ENCODE data around the gene NDUFB6.
"Not testable (repeated sequence)": the region's sequence is repeated elsewhere in the genome, so short reads cannot be mapped to it uniquely, and the experiment has no call there.

The NDUFB6 gene

DNA sequence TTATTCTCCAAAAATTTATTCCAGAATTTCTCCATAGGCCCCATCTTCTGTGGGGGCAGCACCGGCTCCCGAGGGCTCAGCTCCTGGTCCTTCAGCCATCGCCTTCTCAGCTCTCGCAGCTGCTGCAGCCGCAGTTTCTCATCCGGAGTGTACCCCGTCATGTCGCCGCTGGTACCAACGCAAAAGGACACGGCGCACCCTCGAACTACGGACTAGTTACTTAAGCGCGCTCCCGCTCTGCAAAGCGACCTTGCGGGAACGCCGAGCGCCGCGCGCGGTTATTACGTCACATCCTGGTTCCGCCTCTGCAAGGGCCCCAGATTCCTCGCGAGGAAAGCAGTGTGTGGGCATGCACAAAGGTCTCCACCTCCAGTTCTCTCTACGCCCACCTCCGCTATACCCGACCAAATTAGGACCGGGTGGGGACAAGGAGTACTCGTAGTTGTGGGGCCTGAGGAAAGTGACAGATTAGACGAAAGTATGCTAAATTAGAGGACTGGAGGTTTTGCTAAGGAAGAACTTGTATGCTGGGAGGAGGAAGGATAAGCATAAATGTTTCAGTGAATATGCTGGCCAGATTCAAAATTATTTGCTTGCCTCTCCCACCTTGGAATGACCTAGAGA lies at the start of gene NDUFB6:
TSS of gene NDUFB6 (minus strand) at position 260 of the 624 bp plus-strand sequence. CDS start at position 161, 99 bp downstream.
- peak; percentile 90 to 92 (median 92) for DNase-seq (ENCODE audit: low read depth in 3 of 3)

DNA sequence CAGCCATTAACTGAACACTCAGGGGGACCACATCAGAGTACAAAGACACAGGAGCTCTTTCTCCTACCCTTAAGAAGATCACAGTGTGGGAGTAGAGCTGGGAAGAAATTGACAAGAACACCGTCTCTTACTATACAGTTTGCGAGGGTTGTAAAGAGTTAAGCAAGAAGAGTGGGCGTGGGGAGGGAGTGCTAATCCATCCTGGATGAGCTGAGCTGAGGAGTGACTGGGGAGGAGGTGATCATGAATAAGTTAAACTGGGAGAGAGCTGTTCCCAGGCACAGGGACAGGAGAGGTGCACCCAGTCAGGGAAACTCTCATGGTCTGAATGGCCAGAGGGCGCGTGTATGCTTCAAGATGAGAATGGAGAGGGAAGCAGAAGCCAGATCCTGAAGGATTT lies 45.3 kb upstream of the NDUFB6 start:
- no peak for DNase-seq (ENCODE audit: low read depth in 3 of 3)

DNA sequence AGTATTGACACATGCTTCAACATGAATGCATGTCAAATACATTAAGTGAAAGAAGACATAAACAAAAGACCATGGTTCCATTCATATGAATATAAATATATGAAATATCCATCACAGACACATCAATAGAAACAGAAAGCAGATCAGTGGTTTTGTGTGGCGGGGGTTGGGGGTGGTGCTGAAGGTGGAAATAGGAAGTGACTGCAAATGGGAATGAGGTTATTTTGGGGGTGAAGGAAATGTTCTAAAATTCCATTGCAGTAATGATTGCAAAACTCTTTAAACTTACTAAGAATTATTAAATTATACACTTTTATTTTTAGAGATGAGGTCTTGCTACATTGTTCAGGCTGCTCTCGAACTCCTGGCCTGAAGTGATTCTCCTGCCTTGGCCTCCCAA lies 33.9 kb upstream of the NDUFB6 start:
- no peak for DNase-seq (ENCODE audit: low read depth in 3 of 3)

DNA sequence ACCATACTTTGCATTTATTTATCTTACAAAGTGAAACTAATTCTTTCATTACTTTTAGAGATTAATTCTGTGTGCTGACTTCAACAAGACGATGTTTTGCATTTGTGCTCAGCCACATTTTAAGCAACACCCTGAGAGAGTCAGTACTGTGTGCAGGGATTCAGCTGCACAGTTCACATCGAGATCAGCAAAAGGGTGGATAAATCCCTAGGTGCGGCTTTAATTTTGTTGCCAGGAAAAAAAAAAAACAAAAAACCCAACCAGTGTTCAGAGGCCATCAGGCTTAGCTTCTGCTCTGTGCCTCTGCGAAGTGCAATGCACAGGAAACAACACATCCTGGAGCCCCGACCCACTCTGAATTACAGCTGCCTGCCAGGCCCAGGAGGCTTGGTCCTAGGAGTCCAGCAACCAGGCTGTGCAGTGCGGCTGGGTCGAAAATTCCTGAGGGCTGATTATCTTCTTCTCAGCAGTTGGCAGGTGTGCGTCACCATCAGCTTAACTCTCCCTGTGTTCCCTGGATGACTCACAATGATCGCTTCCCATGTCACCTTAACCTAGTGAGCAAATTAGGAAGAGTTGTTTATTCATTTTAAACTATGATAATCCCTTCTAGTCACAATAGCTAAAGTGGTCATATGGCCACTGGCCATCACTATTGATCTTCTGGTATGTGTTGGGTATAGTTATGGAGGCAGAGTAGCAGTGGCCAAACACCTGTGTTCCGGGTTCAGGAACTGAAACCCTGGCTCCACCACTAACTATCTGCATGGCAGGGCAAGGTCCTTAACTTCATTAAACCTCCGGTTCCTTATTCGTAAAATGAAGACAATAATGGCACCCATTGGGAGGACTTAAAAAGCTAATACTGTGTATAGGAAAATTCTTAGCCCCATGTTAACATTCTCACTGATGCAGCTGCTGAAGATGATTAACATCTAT lies 31.2 kb upstream of the NDUFB6 start:
- no peak for DNase-seq (ENCODE audit: low read depth in 3 of 3)

DNA sequence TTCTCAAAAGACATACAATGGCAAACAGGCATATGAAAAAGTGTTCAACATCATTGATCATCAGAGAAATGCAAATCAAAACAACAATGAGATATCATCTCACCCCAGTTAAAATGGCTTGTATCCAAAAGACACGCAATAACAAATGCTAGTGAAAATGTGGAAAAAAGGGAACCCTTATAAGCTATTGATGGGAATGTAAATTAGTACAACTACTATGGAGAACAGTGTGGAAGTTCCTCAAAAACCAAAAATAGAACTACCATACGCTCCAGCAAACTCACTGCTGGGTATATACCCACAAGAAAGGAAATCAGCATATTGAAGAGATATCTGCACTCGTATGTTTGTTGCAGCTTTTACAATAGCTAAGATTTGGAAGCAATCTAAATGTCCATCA lies 26.1 kb upstream of the NDUFB6 start:
- not testable (repeated sequence) for DNase-seq (ENCODE audit: low read depth in 3 of 3)

DNA sequence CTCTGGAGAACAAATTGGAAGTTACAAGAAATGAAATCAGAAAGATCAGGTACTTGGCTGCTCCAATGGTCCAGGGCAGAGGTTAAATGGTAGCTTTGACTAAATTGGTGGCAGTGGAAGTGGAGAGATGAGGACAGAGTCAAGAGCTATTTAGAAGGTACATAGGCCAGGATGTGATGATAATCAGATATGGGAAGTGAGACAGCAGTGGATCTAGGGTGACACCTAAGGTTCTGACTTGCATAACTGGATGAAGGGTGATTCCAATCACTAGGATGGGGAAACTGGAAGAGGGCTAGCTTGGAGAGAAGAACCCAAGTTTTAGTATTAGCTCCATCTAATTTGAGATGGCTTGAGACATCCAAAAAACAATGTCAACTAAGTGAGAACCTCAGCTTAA lies 24.0 kb upstream of the NDUFB6 start:
- no peak for DNase-seq (ENCODE audit: low read depth in 3 of 3)

DNA sequence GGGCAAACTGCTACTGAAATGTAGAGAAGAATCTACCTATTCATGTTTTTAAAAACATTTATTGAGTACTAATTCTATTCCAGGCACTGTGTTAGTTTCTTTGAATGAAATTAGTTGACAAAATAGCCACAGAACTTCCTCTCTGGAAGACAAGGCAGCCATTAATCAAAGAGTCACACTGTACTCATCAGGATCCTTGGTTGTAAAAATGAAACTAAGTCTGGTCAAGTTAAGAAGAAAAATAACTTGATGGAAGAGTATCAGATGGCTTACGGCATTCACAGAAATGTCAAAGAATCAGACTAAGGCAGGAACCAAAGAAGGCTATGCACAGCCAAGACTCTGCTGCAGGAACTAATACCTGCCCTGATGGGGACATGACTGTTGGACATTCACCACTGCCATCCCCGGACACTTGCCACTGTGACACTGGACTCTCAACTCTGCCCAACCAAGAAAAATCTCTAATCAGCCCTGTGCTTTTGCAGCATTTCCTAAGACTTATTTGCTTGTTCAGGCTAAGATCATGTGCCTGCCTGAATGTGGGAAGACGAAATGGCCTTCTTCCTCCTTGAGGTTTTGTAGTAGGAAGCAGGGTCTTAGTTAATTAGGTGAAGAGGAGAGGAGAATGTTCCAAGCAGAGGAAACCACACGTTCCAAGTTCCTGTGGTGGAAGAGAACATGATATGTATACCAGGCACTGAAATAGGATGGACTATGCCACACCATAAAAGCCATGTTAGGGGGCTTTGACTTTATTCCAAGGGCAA lies 23.3 kb upstream of the NDUFB6 start:
- DNase-seq (ENCODE audit: low read depth in 3 of 3): no peak

DNA sequence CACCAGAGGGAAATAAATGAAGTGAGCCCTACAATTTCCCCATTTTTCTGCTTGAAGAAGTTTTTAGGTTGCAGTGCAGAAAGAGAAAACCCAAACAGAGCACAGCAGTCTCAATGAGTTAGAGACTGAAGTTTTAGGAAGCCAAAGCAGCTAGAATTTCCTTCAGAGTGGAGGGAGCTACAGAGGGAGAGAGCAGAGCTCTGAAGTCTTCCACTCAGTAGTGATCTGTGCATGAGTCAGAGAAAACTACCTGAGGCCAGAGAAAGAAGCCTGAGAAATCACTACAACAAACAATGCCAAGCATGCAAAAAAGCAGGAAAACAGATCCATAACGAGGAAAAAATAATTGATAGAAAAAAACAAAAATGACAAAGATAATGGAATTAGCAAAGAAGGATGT lies 17.9 kb upstream of the NDUFB6 start:
- no peak for DNase-seq (ENCODE audit: low read depth in 3 of 3)

DNA sequence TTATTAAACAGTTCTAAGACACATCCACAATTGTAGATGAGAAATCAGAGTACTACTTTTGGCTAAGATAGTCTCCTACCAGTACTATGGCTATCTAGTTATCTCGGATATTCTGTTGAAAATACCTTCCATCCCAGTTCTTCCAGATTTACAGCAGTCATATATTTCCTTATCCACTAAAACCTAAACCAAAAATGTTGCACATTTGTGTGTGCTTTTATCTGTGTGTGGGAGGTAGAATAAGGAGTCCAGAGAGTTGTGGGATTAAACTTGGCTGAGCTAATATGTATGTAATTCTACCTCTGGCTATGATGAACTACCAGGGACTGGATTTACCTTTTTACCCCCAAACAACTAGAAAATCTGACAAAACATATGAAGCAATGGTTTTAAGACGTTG lies 17.5 kb upstream of the NDUFB6 start:
- DNase-seq (ENCODE audit: low read depth in 3 of 3): no peak

DNA sequence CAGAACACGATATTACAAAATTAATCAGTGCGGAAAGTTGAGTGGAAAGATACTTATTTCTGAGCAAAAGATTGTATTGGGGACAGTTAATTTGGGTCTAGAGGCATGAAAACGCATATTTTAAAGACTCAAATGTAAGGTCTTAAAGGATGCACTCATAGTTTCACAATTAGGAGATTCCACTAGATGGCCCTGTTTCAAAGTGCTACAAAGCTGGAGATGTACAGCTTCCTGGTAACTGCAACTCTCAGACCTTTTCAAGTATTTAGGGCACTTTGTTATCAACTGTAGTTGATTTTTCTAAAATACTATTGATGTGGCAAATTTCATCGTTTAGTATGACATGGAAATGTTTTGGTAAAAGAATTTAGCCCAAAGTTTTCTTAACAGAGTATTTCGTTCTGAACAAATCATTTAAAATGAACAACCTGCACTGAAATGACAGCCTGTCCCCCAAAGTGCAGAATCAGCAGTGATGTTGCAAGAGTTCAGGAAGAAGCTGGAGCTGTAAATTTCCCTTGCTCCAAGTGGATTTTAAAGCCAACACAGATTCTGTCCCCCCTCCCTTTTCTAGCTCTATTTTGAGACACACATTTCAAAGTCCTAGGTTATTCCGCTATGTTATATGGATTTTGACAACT lies 16.2 kb upstream of the NDUFB6 start:
- DNase-seq (ENCODE audit: low read depth in 3 of 3): no peak

DNA sequence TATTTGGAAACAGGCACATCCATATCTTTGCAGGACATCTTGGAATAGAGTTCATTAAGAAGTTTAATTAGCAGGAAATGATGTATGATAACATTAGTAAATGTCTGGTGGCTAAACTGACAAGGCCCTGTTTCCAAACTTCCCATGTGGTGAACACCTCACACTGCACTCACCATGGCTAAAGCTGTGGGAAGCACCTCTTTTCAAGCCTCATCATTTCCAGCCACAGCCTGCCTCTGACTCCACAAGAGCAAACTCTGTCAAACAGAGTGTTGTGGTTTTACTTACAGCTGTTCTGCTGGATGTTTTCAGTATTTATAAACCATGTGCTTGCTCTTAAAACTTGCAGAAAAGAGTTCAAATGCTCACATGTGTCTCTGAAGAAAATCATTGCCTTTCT lies 14.9 kb upstream of the NDUFB6 start:
- DNase-seq (ENCODE audit: low read depth in 3 of 3): no peak

DNA sequence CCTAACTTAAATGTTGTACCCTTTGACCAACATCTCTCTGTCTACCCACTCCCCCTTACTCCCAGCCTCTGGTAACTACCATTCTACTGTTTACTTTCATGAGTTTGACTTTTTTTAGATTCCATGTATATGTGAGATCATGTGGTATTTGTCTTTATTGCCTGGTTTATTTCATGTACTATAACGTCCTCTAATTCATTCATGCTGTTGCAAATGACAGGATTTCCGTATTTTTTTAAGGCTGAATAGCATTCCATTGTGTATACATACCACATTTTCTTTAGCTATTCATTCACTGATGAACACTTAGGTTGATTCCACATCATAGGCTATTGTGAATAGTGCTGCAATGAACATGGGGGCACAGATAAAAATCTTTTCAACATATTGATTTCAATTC lies 11.8 kb upstream of the NDUFB6 start:
- DNase-seq (ENCODE audit: low read depth in 3 of 3): no peak

DNA sequence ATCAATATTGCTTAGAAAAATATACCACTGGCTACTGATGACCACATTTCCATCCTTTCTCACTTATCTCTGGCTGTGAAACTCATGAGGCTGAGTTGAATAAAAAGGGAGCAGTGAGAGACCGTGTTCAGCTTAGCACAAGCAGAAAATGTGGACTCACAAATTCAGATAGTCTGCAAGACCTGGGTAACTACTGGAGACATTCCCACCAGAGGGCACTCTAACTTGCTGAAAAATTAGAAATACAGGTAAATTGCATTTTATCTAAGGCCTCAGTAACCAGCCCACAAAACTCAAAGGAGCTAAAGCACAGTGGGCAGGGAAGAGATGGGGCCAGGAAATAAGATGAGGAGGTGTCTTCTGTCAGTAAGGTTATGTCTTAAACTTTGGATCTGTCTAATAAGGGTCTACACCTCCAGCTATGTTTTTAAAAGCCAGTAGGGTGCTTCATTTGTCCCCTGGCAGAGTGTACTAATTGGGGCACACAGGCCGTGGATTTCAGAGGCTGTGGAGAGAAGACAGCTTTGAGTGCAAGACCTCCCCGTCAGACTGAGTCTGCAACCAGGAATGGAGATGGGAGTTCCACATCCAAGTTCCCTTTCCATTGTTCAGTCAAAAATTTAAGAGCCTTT lies 8.7 kb upstream of the NDUFB6 start:
- peak in 1 of 3 donors; percentile 14 for DNase-seq (ENCODE audit: low read depth in 3 of 3)

DNA sequence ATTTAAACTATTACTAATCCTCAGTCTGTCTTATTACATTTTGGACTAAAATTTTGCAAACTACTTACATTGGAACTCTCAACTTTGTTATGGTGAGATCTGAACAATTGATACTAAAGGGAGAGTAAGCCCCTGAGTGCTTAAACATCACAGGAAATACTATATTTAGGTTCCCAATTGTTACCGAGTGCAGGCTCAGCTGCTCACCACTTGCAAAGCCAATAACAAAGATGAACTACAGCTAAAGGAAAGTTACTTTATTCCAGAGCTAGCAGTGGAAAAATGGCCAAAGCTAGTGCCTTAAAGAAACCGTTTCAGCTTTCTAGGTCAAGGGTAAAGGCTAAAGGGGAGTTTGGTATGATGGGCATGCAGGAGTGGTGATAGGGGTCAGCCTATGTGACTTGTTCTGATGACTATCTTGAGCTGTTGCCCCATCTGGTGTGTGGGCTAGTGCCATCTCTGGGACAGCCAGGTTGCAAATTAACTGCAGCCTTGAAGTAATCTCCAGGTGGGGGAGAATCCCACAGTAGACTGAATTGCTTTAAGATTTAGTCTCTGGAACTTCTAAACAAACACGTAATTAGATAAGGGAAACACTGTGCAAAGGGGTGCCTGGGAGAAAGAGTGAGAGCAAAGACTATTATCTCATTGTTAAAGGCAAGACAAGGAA lies 7.8 kb upstream of the NDUFB6 start:
- DNase-seq (ENCODE audit: low read depth in 3 of 3): no peak

DNA sequence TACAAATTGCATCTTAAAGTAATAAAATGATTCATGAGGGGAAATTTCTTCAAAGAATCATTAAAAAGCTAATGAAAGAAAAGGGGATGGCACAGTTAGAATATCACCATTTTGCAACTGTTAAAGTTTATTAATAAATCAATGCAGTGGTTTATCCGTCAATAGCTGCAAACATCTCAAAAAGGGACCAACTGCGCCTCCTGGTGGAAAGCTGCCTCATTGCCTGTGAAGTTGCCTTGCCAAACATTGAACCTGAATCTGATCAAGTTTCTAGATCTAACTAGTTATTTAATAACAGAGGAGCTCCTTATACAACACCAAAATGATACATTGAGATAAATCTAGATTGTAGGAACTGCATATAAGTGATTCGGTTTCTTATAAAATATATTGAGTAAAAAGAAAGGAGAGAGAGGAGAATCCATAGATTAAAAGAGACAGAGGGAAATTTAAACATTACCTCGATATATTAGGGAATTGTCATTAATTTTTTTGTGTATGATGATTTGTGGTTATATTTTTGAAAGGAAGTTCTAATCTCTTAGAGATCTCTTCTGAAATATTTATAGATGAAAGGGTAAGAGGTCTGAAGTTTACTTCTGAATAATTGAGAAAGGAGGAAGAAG lies 6.9 kb upstream of the NDUFB6 start:
- peak; percentile 58 to 71 (median 59) for DNase-seq (ENCODE audit: low read depth in 3 of 3)

DNA sequence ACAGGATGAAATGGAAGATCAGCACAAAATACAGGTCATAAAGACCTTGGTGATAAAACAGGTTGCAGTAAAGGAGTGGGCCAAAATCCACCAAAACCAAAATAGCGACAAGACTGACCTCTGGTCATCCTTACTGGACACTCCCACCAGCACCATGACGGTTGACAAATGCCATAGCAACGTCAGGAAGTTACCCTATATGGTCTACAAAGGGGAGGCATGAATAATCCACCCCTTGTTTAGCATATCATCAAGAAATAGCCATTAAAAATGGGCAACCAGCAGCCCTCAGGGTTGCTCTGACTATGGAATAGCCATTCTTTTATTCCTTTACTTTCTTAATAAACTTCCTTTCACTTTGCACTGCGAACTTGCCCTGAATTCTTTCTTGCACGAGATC lies 6.0 kb upstream of the NDUFB6 start:
- no peak for DNase-seq (ENCODE audit: low read depth in 3 of 3)

DNA sequence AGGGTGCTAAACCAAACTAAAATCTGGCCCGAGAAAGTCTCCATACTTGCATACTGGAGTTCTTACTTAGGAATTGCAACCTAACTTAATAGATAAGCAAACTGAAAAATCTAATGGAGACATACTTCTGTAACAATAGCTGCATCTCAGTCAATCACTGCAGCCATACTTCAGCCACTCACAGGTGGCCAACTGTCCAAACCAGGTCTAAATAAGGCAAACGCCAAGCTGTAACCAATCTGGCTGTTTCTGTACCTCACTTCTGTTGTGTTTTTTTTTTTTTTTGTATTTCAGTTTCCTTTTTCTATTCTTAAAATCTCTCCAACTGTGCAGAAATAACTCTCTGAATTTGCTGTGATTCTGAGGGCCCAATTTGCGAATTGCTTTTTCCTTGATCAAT lies 4.4 kb upstream of the NDUFB6 start:
- no peak for DNase-seq (ENCODE audit: low read depth in 3 of 3)

DNA sequence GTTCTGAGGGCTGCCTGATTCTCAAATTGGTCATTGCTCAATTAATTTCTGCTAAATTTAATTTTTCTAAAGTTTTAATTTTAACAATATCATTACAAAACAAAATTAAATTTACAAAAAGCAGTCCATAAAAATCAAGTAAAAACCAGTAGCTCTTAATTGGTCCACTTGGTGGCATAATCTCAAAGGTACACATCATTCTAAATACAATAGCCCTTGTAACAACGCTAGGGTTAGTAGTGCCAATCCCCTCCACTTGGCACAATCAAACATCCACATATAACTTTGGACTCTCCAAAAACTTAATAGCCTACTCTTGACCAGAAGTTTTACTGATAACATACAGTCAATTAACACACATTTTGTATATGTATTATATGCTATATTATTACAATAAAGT lies 1.9 kb upstream of the NDUFB6 start:
- no peak for DNase-seq (ENCODE audit: low read depth in 3 of 3)

DNA sequence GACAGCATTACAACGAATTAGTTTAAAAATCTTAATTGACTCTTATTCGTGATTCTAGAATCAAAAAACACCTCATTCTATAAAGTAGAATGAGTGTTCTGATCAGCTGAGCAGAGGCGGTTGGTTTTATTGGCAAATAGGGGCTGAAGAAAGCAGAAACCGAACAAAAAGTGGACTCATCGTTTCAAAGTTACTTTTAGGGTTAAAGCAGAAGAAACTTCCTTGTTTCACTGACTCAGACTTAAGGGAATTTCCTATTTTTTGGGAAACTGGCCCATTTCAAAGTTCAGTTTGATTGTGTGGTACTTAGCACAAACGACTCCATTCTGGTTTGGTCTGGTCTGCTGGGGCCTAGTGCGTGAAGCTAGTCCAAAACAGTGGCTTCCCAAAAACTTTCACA lies 862 bp upstream of the NDUFB6 start:
- no peak for DNase-seq (ENCODE audit: low read depth in 3 of 3)
